HG03135 (cell line): ENCODE measurements around the gene ZBTB20.
A peak's percentile ranks its signal among the peaks of the same experiment; 100 is the strongest.

Experiments used
- ATAC-seq: cut with Tn5 transposase; IDR thresholded peaks from one replicate; pipeline ENCODE4 v1.9.1; 2021; ENCODE audit warnings: mild to moderate bottlenecking, moderate library complexity; ENCODE audit not compliant: unreplicated experiment

ZBTB20 gene

DNA sequence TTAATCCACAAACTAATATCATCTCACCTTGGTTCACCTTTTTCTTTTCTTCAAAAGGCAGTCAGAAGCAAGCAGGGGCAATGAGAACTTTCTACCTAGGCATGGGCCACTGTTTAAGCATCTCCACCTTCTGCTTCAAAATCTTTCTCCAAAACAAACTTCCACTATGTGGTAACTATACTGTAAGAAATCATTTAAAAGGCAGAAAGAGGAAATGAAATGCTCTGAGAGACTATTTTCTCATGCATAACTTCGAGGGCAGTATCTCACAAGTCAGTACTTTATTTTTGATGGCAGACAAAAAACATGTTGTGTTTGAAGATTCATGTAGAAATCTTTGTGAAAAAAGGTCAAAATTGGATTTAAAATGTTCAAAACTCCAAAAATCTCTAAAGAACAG is 419.7 kb downstream of the ZBTB20 start:
- ATAC-seq, result no peak

- ATAC-seq, result no peak
Observed at GRCh38 chr3:114725966-114726365, 421.1 kb downstream of the ZBTB20 start.

GRCh38 chr3:114722530-114722929 is 424.6 kb downstream of the ZBTB20 start:
- ATAC-seq, result no peak

GRCh38 chr3:114721864-114722263 is 425.2 kb downstream of the ZBTB20 start:
- ATAC-seq, result peak; percentile 65

DNA sequence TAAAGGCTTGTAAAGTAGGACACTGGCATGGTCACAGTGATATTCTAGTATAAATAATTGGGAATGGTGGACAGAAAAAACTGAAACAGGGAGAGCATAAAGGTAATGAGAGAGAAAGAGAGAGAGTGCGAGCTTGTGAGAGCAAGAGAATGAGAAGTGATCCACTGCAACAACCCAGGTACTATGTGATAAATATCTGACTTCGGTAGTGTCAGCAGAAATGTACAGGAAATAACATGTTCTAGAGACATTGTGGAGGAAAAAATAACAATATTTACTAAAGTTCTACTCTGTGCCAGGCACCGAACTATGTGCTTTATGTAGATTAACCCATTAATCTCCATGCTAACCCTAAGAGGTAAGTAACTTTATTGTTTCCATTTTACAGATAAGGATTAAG is 425.9 kb downstream of the ZBTB20 start:
- ATAC-seq, result no peak

DNA sequence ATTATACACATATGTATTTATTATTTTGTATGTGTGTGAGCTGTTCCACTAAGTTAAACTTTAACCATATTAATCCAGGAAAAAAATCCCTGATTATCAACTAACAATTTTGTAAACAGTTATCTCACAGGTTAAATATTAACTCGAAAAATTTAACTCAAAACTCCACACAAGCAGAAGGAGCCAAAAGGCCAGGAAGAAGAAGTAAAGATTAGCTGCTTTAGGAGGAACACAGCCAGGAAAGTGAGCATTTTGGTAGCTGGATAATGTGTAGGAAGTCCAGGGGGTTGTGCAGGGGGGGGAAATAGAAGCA is 428.2 kb downstream of the ZBTB20 start:
- no peak for ATAC-seq

DNA sequence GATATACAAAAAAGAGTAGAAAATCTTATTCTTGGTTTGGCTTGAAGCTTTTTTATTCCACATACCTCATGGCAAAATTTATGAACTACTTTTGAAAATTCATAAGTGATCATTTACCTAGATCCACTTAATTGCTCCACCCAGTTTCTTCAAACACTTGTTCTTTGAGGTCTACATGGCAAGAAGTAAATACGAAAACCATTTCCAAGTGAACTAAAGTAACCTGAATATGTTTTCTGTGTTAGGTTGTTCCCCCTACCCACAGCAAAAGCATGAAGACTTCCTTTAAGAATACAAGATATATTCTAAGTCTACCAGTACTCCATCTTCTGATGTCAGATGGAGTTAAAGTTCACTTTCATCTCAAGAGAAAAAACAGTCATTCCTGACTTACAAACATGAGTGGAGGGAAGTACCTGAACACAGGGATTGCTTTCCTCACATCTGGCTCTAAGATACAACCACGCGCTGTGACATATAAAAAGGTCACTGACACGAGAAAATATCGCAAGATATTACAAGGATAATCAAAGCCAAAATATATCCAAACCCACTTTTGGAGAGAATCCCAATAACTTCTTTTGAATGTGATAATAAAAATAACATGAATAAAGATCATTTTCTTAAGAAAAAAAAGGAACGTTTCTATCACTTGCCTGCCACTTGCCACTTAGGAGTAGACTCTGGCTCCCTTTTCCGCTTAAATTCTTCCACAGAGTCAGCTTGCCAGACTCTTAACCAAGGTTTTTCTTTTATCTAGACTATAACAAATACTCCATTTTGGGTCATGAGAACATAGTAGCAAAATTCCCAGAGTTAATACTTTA is 428.8 kb downstream of the ZBTB20 start:
- ATAC-seq, result no peak

- no peak for ATAC-seq
Observed at GRCh38 chr3:114716916-114717315, 430.2 kb downstream of the ZBTB20 start.

- no peak for ATAC-seq
Observed at GRCh38 chr3:114716126-114716525, 431.0 kb downstream of the ZBTB20 start.

GRCh38 chr3:114714957-114715460 is 432.1 kb downstream of the ZBTB20 start:
- ATAC-seq, result no peak

GRCh38 chr3:114714237-114714636 is 432.9 kb downstream of the ZBTB20 start:
- no peak for ATAC-seq

GRCh38 chr3:114712728-114713492 is 434.2 kb downstream of the ZBTB20 start:
- no peak for ATAC-seq

DNA sequence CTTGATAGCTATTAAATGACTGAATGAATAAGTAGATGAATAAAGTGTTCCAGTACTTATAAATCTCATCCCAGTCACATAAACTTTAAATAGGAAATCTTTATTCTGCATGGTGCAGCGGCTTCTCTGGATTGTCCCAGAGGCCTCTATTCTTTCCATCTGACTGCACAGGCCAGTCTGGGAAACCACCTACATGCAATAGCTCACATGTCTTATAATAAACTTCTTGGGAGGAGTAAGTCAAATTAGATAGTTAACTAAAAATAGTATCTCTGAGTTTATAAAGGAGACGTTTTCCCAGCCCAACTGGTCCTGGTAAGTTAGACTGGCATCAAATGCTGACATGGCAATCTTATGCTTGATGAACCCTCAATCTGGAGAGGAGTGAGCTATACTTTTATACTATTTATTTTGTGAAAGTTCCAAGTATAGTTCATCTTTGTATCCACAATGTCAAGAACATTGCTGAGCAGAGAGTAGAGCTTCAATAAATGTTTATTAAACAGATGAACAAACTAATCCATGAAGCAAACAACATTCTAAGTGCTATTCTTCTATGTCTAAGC is 435.7 kb downstream of the ZBTB20 start:
- no peak for ATAC-seq

GRCh38 chr3:114709102-114709501 is 438.0 kb downstream of the ZBTB20 start:
- no peak for ATAC-seq

GRCh38 chr3:114707252-114707860 is 439.7 kb downstream of the ZBTB20 start:
- ATAC-seq, result no peak

DNA sequence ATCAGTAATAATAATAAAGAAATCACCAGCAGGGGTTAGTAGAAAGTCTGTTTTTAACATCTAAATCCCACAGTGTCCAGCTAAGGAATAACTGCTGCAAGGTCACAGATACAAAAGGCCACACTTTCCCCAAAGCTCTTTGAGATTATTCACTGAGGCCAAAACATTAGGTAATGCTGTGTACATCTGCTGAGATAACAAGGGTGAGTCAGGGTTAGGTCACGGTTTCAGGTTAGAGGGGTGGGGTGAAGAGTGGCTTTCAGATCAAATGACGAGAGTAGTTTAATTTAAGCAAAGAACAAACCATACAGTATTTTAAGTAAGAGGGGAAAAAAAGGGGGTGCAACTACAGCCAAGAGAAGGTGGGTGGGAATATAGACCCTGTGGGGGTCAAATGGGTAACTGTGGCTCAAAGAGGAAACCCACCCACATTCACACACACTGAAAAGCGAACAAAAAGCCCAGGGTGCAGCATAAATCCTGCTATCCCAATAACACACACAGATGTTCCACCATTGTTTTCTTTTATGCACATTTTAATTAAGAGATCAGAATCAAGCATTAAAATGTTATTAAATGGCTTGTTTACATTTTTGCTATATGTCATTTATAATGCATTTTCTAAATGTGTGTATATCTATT is 440.4 kb downstream of the ZBTB20 start:
- ATAC-seq, result no peak

GRCh38 chr3:114700637-114701234 is 446.4 kb downstream of the ZBTB20 start:
- ATAC-seq, result no peak

DNA sequence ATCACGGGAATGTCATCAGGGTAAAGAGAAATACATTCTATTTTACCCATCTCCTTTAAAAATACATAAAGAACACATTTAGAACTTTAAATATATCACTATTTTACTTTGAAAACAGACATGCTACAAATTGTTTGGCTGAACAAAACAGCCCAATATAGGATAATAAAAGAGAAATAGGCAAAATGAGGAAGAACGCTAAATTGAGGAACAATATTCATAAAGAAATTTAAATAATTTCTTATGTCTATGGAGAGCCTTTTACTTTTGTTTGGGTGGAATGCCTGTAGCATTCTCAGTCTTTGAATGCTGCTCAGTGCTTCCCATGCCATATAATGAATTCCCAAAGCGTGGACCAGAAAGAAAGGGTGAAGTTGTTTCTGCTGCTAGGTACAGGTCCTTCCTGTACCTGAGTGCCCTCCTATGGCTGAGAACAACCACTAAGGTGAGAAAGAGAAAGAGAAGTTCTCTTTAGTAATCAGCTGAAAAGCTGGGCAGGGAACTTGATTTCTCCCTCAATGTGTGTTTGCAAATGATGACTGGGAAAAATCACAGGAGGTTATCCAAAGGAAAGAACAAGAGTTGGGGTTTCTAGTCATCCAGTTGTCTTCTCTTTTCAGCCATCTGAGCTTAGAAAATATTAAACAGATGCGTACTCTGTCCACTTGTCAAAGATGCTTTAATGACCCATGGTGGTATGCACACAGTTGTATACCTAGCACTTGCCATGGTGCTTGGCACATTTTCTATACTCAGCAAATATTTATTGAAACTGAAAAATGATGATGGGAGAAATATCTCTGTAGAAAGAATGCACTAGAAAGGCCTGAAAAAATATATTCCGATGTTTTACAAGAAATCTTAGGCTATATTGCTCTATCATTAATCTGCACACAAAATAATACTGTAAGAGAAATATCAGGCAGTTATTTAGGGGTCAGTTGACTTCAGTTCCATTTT is 448.7 kb downstream of the ZBTB20 start:
- ATAC-seq, result no peak

DNA sequence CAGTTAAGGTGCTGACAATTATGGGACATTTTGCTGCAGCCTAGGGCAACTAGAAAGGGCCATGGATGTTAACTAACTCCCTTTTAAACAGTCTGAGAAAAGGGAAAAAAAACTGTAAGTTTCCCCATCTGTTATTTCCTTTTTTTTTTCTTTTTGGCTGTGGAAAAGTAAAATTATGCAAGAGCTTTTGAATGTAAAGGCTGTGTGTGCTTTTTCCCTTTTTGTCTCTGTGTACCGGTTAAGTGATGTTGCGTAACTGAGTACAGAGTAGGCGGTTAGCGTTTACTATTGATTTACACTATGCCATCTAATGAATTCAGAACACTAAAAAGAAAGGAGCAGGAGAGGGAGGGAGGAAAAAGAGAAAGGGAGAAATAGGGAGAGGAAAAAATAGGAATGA is 449.7 kb downstream of the ZBTB20 start:
- no peak for ATAC-seq
